Astrocyte (in vitro differentiated cells and primary cell): ENCODE measurements around the gene SAMD14. TPM values are rescaled to one million over a fixed set of nuclear protein-coding genes. Genes with fewer than 3 reads are reported as not detected.
A peak's percentile ranks its signal among the peaks of the same experiment; 100 is the strongest.

Source experiments
- DNase-seq: peaks from one replicate; pipeline ENCODE4 v3.0.0-alpha.2; 2010; ENCODE audit warnings: low read depth
- FAIRE-seq: peaks from 2 replicates; lab custom pipeline; 2011; peaks lifted over from hg19 to GRCh38; lab: Jason Lieb, UNC
- H2AFZ ChIP-seq: 2 replicates; pipeline ENCODE4 v1.6.0; 2012; ENCODE audit warnings: low read depth, low read length, inconsistent platforms
- H3K27ac ChIP-seq: 2 replicates; pipeline ENCODE4 v1.5.1; 2011; ENCODE audit warnings: low read depth, low read length, inconsistent platforms
- H3K27me3 ChIP-seq: 2 replicates; pipeline ENCODE4 v1.6.0; 2011; ENCODE audit warnings: low read length, inconsistent platforms; ENCODE audit not compliant: insufficient read depth
- H3K36me3 ChIP-seq: 2 replicates; pipeline ENCODE4 v1.5.1; 2011; ENCODE audit warnings: low read length, inconsistent platforms; ENCODE audit not compliant: insufficient read depth
- H3K4me1 ChIP-seq: 2 replicates; pipeline ENCODE4 v1.5.1; 2011; ENCODE audit warnings: low read length, inconsistent platforms; ENCODE audit not compliant: insufficient read depth
- H3K4me2 ChIP-seq: 2 replicates; pipeline ENCODE4 v1.6.0; 2012; ENCODE audit warnings: low read length, inconsistent platforms
- H3K4me3 ChIP-seq: 2 replicates; pipeline ENCODE4 v1.5.1; 2011; ENCODE audit warnings: low read depth, mild to moderate bottlenecking, low read length, inconsistent platforms; ENCODE audit not compliant: insufficient read depth
- H3K79me2 ChIP-seq: 2 replicates; pipeline ENCODE4 v1.6.0; 2012; ENCODE audit warnings: mild to moderate bottlenecking, low read length, inconsistent platforms; ENCODE audit not compliant: insufficient read depth
- H3K9ac ChIP-seq: 2 replicates; pipeline ENCODE4 v1.6.0; 2012; ENCODE audit warnings: mild to moderate bottlenecking, low read length, inconsistent platforms
- H3K9me3 ChIP-seq: 2 replicates; pipeline ENCODE4 v1.5.1; 2012; ENCODE audit warnings: low read depth, mild to moderate bottlenecking, low read length, inconsistent platforms; ENCODE audit not compliant: insufficient read depth
- H4K20me1 ChIP-seq: 2 replicates; pipeline ENCODE4 v1.6.0; 2012; ENCODE audit warnings: low read length, inconsistent platforms; ENCODE audit not compliant: insufficient read depth
- H3K27ac Mint-ChIP-seq: one replicate; pipeline ENCODE4 v1.8.0; 2021; ENCODE audit warnings: mild to moderate bottlenecking, mixed read lengths; ENCODE audit not compliant: unreplicated experiment
- H3K27me3 Mint-ChIP-seq: one replicate; pipeline ENCODE4 v1.8.0; 2021; ENCODE audit warnings: low read depth, mixed read lengths; ENCODE audit not compliant: unreplicated experiment
- H3K36me3 Mint-ChIP-seq: one replicate; pipeline ENCODE4 v1.8.0; 2021; ENCODE audit warnings: low read depth, mixed read lengths; ENCODE audit not compliant: unreplicated experiment
- H3K4me1 Mint-ChIP-seq: one replicate; pipeline ENCODE4 v1.8.0; 2021; ENCODE audit warnings: low read depth, mixed read lengths; ENCODE audit not compliant: unreplicated experiment
- H3K4me3 Mint-ChIP-seq: one replicate; pipeline ENCODE4 v1.8.0; 2021; ENCODE audit warnings: mild to moderate bottlenecking, moderate library complexity, mixed read lengths; ENCODE audit not compliant: unreplicated experiment
- H3K9me3 Mint-ChIP-seq: one replicate; pipeline ENCODE4 v1.8.0; 2021; ENCODE audit warnings: mild to moderate bottlenecking, mixed read lengths; ENCODE audit not compliant: unreplicated experiment
- CTCF ChIP-seq: IDR thresholded peaks from 2 replicates; pipeline ENCODE4 v1.5.1; 2011; ENCODE audit warnings: low read depth, mild to moderate bottlenecking, inconsistent platforms, low read length, moderate library complexity; ENCODE audit not compliant: insufficient read depth
- EZH2 ChIP-seq: IDR thresholded peaks from 2 replicates; pipeline ENCODE4 v1.6.1; 2012; ENCODE audit warnings: mild to moderate bottlenecking, low read length, inconsistent platforms; ENCODE audit not compliant: insufficient read depth
- total RNA-seq: library from RNA; stranded (reverse); gene quantifications from 2 replicates; pipeline ENCODE4 v1.2.1, GENCODE V29; 2021

Gene SAMD14
- total RNA-seq, 1 donor from 2014 or later: 10.8 TPM

- peaks cover 17% of the 10 kb centered on the region for H3K4me1 Mint-ChIP-seq
- Histone ChIP-seq H3K4me3 (no peak overlapping the region), H3K36me3 (peaks cover 18% of the 10 kb centered on the region), H4K20me1 (peaks cover 61% of the 10 kb centered on the region), H3K9ac (no peak overlapping the region), H2AFZ (no peak overlapping the region), H3K9me3 (no peaks in the 10 kb centered on the region), H3K4me2 (no peak overlapping the region), H3K79me2 (peaks cover 13% of the 10 kb centered on the region), H3K27me3 (no peaks in the 10 kb centered on the region), H3K4me1 (peaks cover 13% of the 10 kb centered on the region), H3K27ac (no peak overlapping the region)
- DNase-seq (no peak), FAIRE-seq (no peak)
- H3K9me3 Mint-ChIP-seq: no peaks in the 10 kb centered on the region
- no peak overlapping the region for H3K4me3 Mint-ChIP-seq
- no peak for TF ChIP-seq EZH2
- no peak for TF ChIP-seq CTCF
- no peaks in the 10 kb centered on the region for H3K27me3 Mint-ChIP-seq
- peaks cover 22% of the 10 kb centered on the region for H3K36me3 Mint-ChIP-seq
- no peak overlapping the region for H3K27ac Mint-ChIP-seq
These were observed 3.8 kb upstream of the SAMD14 start for GRCh38 chr17:50133769-50134099.

- H3K27ac Mint-ChIP-seq: no peak overlapping the region
These were observed 3.2 kb upstream of the SAMD14 start for GRCh38 chr17:50133028-50133768.

More at GRCh38 chr17:50133028-50133768, 3.2 kb upstream of the SAMD14 start:
- DNase-seq: peak; percentile 59
- H3K36me3 ChIP-seq: peaks cover 12% of the 10 kb centered on the region
- no peaks in the 10 kb centered on the region for H3K9me3 ChIP-seq
- no peak overlapping the region for H3K4me3 ChIP-seq
- TF ChIP-seq CTCF (no peak), EZH2 (no peak)
- H3K27ac ChIP-seq: peak overlapping the region; percentile 25
- peak overlapping the region; percentile 24 for H3K4me2 ChIP-seq
- H3K4me1 ChIP-seq: peaks cover 17% of the 10 kb centered on the region
- Mint-ChIP-seq H3K4me3 (no peak overlapping the region), H3K36me3 (peaks cover 16% of the 10 kb centered on the region), H3K9me3 (no peaks in the 10 kb centered on the region), H3K27me3 (no peaks in the 10 kb centered on the region), H3K4me1 (peaks cover 18% of the 10 kb centered on the region)
- no peaks in the 10 kb centered on the region for H3K27me3 ChIP-seq
- peak overlapping the region; percentile 9 for H3K9ac ChIP-seq
- H4K20me1 ChIP-seq: peaks cover 59% of the 10 kb centered on the region
- no peak overlapping the region for H2AFZ ChIP-seq
- no peak for FAIRE-seq
- peaks cover 13% of the 10 kb centered on the region for H3K79me2 ChIP-seq
